ENCODE results near the gene GJB3. TPM values are rescaled to one million over a fixed set of nuclear protein-coding genes. Genes with fewer than 3 reads are reported as not detected.

GJB3 gene
- total and polyA plus RNA-seq, 4 donors: 0.15 to 0.33 (median 0.17) TPM; not detected in 1

DNA sequence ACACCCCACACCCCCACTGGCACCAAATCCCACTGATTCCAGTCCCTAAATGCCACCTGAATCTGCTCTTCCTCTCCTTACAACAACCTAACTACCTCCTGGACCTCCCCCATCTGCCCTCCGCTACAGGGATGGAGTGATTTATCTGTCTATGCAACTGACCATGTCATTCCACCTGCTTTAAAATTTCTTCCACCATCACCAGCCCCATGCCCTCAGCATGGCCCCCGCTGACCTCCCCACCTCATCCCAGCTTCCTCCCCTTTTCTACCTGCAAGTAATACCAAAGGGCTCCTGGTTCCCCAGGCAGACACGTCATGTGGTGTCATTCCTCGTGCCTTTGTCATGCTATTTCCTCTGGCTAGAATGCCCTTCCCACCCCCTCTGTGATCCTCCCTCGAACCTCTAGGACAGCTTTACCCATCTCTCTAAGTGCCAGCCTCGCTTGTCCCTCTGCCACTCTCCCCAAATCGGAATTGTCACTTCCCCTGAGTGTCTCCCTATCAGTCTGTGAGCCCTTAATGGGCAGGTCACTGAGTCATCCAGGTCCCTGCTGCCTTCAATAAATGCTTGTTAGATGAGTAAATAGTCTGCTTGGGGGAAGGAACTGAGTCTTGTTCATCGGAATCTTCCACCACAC is 17.8 kb upstream of the GJB3 start:
- WGBS: 44% methylated on average over 8 of the region's 8 CpGs
- TF ChIP-seq FOXA1 (IDR thresholded peaks at IDR 0.05): no peak
- TF ChIP-seq EGR1 (IDR thresholded peaks at IDR 0.05; ENCODE audit: low read depth in 2 of 2): no peak
- no peak for TF ChIP-seq REST (IDR thresholded peaks at IDR 0.05)
- no peak for TF ChIP-seq HNF4A (conservative IDR thresholded peaks at IDR 0.05)
- TF ChIP-seq NR2F2 (IDR thresholded peaks at IDR 0.05): no peak
- TF ChIP-seq JUND (IDR thresholded peaks at IDR 0.05): no peak
- no peak for TF ChIP-seq CTCF (IDR thresholded peaks at IDR 0.05; ENCODE audit: low read depth, low read length, missing input control)
- TF ChIP-seq FOXA2 (IDR thresholded peaks at IDR 0.05): no peak
- no peak for TF ChIP-seq ZBTB33 (IDR thresholded peaks at IDR 0.05)
- TF ChIP-seq TAF1 (conservative IDR thresholded peaks at IDR 0.05): no peak
- no peak for TF ChIP-seq ATF3 (IDR thresholded peaks at IDR 0.05)
- TF ChIP-seq GABPA (IDR thresholded peaks at IDR 0.05 in 1 of 2, conservative IDR thresholded peaks at IDR 0.05 in 1 of 2): no peak
- no peak for TF ChIP-seq SP1 (IDR thresholded peaks at IDR 0.05)
- H3K27ac ChIP-seq (ENCODE audit: low read depth in 1 of 2, low read length in 2 of 2): no peak overlapping the region
- DNase-seq (ENCODE audit: low spot score): no peak
- no peaks in the 10 kb centered on the region for H3K4me1 ChIP-seq (ENCODE audit: control insufficient read depth in 4 of 4, insufficient read depth in 4 of 4, low read length in 3 of 4)
- H3K27me3 ChIP-seq (ENCODE audit: control insufficient read depth in 4 of 4, insufficient read depth in 4 of 4, low read length in 3 of 4): no peaks in the 10 kb centered on the region
- no peaks in the 10 kb centered on the region for H3K9me3 ChIP-seq (ENCODE audit: control insufficient read depth in 4 of 4, low read length in 3 of 4)
- H3K36me3 ChIP-seq (ENCODE audit: control insufficient read depth in 4 of 4, insufficient read depth in 3 of 4, low read depth in 1 of 4, low read length in 3 of 4): no peaks in the 10 kb centered on the region
- H3K4me3 ChIP-seq (ENCODE audit: low read depth in 1 of 3, low read length in 3 of 3): no peak overlapping the region
- H3K9ac ChIP-seq (ENCODE audit: low read depth in 1 of 2, low read length in 2 of 2): no peak overlapping the region

DNA sequence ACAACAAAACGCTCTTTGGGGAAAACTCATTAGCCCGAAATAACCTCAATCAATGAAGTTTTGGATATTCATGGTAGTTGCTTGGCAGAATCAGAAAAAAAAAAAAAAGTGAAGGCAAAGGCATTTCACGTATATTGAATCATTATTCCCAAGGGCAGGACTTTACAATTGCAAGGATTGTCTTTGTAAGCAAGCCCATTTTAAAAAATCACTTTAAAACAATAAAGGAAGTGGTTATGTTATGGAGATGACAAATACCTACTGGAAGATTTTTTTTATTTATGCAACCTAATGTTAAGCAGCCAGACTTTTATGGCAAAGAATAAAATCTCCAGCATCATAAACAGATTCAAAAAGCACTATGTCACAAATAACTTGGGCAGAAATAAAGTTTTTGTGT is 12.2 kb upstream of the GJB3 start:
- H3K4me3 ChIP-seq (ENCODE audit: low read depth in 1 of 3, low read length in 3 of 3): no peak overlapping the region
- no peak overlapping the region for H3K9ac ChIP-seq (ENCODE audit: low read depth in 1 of 2, low read length in 2 of 2)
- 83% methylated on average over 3 of the region's 3 CpGs for WGBS
- H3K4me1 ChIP-seq (ENCODE audit: control insufficient read depth in 4 of 4, insufficient read depth in 4 of 4, low read length in 3 of 4): no peaks in the 10 kb centered on the region
- no peaks in the 10 kb centered on the region for H3K27me3 ChIP-seq (ENCODE audit: control insufficient read depth in 4 of 4, insufficient read depth in 4 of 4, low read length in 3 of 4)
- H3K9me3 ChIP-seq (ENCODE audit: control insufficient read depth in 4 of 4, low read length in 3 of 4): no peaks in the 10 kb centered on the region
- H3K36me3 ChIP-seq (ENCODE audit: control insufficient read depth in 4 of 4, insufficient read depth in 3 of 4, low read depth in 1 of 4, low read length in 3 of 4): peaks cover 0 to 4% (median 0%) of the 10 kb centered on the region in 4 donors
- no peak overlapping the region for H3K27ac ChIP-seq (ENCODE audit: low read depth in 1 of 2, low read length in 2 of 2)
- DNase-seq (ENCODE audit: low spot score): no peak
- TF ChIP-seq EGR1 (IDR thresholded peaks at IDR 0.05; ENCODE audit: low read depth in 2 of 2): no peak
- TF ChIP-seq RXRA (IDR thresholded peaks at IDR 0.05): no peak
- no peak for TF ChIP-seq YY1 (IDR thresholded peaks at IDR 0.05)
- no peak for TF ChIP-seq JUND (IDR thresholded peaks at IDR 0.05)
- no peak for TF ChIP-seq GABPA (IDR thresholded peaks at IDR 0.05 in 1 of 2, conservative IDR thresholded peaks at IDR 0.05 in 1 of 2)
- no peak for TF ChIP-seq FOXA1 (IDR thresholded peaks at IDR 0.05)
- TF ChIP-seq CTCF (IDR thresholded peaks at IDR 0.05; ENCODE audit: low read depth, low read length, missing input control): no peak
- TF ChIP-seq RAD21 (IDR thresholded peaks at IDR 0.05): no peak
- TF ChIP-seq ZBTB33 (IDR thresholded peaks at IDR 0.05): no peak
- TF ChIP-seq, protein P1, sequence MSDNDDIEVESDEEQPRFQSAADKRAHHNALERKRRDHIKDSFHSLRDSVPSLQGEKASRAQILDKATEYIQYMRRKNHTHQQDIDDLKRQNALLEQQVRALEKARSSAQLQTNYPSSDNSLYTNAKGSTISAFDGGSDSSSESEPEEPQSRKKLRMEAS (IDR thresholded peaks at IDR 0.05): no peak

Data from liver (tissue), 9 donors.